ENCODE data around the gene SAMSN1.

The SAMSN1 gene

DNA sequence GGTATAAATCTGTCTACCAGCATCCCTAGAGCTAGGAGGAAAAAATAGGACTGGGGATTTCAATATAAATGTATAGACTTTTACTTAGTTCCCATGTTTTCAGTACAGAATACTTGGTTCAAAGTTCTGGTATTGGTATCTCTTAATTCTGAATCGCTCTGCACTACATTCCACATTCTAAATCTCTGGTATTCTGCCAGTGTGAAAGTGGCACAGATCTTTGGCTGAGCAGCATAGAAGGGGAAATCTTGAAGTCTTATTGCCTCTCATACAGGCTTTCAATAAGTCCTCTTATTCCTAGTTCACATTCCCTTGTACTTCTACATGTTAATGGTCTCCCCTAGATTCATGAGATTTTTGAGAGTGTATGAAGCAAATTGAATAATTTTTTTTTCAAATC lies 89.2 kb downstream of the SAMSN1 start:
- TF ChIP-seq, protein P1, sequence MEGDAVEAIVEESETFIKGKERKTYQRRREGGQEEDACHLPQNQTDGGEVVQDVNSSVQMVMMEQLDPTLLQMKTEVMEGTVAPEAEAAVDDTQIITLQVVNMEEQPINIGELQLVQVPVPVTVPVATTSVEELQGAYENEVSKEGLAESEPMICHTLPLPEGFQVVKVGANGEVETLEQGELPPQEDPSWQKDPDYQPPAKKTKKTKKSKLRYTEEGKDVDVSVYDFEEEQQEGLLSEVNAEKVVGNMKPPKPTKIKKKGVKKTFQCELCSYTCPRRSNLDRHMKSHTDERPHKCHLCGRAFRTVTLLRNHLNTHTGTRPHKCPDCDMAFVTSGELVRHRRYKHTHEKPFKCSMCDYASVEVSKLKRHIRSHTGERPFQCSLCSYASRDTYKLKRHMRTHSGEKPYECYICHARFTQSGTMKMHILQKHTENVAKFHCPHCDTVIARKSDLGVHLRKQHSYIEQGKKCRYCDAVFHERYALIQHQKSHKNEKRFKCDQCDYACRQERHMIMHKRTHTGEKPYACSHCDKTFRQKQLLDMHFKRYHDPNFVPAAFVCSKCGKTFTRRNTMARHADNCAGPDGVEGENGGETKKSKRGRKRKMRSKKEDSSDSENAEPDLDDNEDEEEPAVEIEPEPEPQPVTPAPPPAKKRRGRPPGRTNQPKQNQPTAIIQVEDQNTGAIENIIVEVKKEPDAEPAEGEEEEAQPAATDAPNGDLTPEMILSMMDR (conservative IDR thresholded peaks at IDR 0.05; ENCODE audit: low read length), result no peak
- no peak overlapping the region for H3K4me3 ChIP-seq (ENCODE audit: low read length)
- no peak for DNase-seq (ENCODE audit: low read depth)

DNA sequence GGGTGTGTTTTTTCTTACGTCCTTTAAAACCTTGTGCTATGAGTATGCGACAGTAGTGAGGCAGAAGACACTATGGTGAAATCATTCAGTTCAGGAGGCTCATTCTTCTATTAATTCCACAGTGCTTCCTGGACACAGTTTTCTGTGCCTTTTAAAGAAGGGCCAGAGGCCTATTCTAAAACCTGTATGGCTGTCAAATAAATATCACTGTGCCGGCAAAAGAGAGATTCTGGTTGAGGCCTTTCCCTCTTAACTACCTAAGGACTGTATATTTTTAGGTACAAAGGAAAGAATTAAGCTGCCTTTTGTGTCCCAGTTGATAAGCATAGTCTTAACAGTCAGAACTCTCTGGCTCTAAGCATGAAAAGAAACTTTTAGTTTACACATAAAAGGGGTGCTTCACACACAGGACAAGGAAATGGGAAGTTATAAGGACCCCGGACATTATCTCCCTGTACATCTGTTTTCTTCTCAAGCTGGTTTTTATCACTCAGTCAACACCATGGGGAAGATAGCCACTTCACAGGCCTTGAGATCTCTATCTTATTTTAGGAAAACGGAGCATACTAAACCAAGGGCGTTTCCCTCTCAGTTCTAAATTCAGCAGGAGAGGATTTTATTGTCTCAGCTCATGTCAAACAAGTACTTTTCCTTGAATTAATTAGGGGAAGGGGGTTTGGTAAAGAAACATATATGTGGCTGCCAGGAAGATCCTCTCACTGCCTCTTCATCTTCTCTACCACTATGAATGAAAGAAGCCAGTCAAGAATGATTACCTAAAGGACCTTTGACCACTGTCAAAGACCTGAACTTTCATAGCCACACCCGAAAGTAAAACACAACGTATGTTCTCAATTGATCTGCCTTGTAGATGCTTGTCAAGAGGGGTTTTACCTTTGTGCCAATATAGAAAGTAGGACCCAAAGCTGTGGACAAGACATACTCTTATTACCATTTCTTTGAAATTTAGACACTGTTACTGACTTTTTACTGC lies 91.8 kb downstream of the SAMSN1 start:
- no peak for DNase-seq (ENCODE audit: low read depth)
- TF ChIP-seq, protein P1 (conservative IDR thresholded peaks at IDR 0.05; ENCODE audit: low read length), result no peak
- no peak overlapping the region for H3K4me3 ChIP-seq (ENCODE audit: low read length)

DNA sequence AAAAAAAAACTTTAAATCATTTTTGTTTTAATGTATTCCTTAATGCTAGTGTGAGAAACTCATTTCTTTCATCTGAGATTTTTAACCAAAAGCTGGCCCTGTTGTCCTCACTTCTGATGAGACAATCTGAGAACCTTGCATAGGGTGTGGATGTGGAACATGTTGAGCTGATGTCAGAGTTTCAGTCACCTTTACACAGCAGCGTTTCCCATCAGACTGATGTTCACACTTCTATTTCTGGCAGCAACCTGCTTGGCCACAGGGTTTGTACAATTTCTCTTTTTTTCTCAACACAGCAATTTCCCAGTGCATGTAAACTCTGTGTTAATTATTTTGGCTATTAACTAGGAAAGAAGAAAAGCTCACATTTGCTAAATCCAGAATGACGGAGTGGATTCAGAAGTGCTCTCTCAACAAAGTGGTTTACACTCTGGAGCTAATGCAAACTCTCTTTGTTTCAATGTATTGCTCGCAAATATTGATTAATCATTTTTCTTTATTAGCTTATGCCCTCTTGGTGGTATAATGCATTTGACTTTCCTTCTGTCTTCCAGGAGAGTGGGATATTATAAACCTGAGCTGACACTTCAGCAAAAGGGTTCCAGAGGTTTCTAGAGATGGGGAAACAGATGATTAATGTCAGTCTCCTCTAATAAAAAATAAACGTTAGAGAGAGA lies 92.6 kb downstream of the SAMSN1 start:
- no peak overlapping the region for H3K4me3 ChIP-seq (ENCODE audit: low read length)
- DNase-seq (ENCODE audit: low read depth), result no peak
- TF ChIP-seq, protein P1 (conservative IDR thresholded peaks at IDR 0.05; ENCODE audit: low read length), result no peak

DNA sequence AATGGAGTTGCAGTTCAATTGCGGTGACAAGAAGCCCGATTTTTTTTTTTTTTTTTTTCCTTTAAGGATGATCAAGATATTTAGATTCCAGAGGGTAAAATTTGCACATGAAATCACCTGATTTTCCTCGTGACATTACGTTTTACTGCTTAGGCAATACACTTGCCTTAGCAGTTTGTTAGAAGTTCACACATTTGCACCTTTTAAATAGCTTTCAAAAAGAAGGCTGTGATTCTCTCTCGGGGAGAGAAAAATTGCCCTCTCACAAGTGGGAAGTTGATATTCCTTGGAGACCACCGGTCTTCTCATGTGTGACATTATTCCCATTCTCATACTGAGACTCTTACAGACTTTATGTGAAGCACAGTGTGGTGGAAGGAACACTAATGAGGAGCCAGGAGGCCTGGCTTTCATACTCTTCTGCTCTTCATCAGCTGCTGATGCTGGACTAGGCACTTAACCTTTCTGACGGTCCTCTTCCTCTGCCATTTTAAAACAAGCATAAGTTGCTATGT lies 93.3 kb downstream of the SAMSN1 start:
- H3K4me3 ChIP-seq (ENCODE audit: low read length), result no peak overlapping the region
- TF ChIP-seq, protein P1 (conservative IDR thresholded peaks at IDR 0.05; ENCODE audit: low read length), result no peak
- DNase-seq (ENCODE audit: low read depth), result no peak

DNA sequence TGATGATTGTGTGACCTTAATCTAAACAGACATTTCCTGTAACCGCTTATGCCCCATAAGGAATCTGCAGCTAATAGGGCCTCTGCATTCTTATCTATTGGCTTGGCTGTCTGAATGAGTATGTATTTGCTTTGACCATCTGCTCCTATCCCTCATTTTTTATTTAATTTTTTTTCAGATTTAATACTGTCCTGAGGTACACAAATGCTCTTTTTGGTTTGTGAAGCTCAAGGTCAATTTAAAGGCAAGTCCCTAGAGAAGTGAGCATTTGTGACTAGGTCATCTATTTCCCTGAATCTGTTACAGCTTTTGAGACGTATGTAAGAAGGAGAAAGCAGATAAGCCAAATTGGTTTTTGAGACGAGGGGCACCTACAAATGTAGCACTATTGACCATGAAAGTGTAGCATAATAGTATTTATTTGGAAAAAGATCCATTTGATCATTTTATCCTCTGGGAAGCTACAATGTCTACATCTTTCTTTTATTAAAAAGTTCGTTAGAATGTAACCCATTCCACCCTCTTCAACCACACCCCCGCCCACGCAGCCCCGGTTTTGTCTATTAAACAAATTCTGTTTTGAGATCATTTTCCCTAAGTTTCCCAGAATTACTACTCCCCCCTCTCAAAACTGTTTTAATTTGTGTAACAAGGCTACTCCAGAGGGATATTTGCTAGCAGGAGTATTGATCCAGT lies 93.9 kb downstream of the SAMSN1 start:
- H3K4me3 ChIP-seq (ENCODE audit: low read length), result no peak overlapping the region
- TF ChIP-seq, protein P1 (conservative IDR thresholded peaks at IDR 0.05; ENCODE audit: low read length), result no peak
- no peak for DNase-seq (ENCODE audit: low read depth)

DNA sequence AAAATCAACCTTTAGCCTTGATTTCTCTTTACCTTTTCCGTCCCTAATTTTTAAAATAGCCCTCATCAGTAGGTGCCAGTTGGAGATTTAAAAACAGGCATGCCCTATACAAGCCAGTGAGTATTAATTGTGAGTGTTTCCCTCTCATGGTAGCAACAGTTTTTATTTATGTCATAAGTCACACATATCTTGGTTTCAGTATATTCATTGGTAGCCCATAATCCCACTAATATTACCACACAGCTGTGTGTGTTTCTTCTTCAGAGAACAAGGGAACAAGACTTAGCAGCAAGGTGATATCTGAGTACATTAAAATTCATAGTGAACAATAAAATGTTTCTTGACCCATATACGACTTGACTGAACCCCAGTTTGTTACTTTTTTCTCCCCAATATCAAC lies 94.6 kb downstream of the SAMSN1 start:
- no peak overlapping the region for H3K4me3 ChIP-seq (ENCODE audit: low read length)
- TF ChIP-seq, protein P1 (conservative IDR thresholded peaks at IDR 0.05; ENCODE audit: low read length), result no peak
- DNase-seq (ENCODE audit: low read depth), result no peak
